HG03575 (cell line): ENCODE data around the gene ENPP6.
"Not testable (repeated sequence)": the region's sequence is repeated elsewhere in the genome, so short reads cannot be mapped to it uniquely, and the experiment has no call there.

ENCODE experiments used
- ATAC-seq: cut with Tn5 transposase; IDR thresholded peaks from one replicate; pipeline ENCODE4 v1.9.1; 2021; ENCODE audit not compliant: unreplicated experiment, insufficient number of reproducible peaks, low FRiP score; ENCODE audit errors: extremely low read depth

The ENPP6 gene

GRCh38 chr4:184157322-184157721 lies 60.4 kb downstream of the ENPP6 start:
- no peak for ATAC-seq

GRCh38 chr4:184156163-184156920 lies 61.3 kb downstream of the ENPP6 start:
- ATAC-seq = no peak

GRCh38 chr4:184154199-184154598 lies 63.5 kb downstream of the ENPP6 start:
- ATAC-seq = no peak

GRCh38 chr4:184153781-184154180 lies 63.9 kb downstream of the ENPP6 start:
- no peak for ATAC-seq

- no peak for ATAC-seq
Measured at GRCh38 chr4:184151988-184152485, 65.6 kb downstream of the ENPP6 start.

- no peak for ATAC-seq
Measured at GRCh38 chr4:184150102-184150839, 67.4 kb downstream of the ENPP6 start.

GRCh38 chr4:184148738-184149637 lies 68.7 kb downstream of the ENPP6 start:
- ATAC-seq = no peak

- no peak for ATAC-seq
Measured at GRCh38 chr4:184147858-184148737, 69.6 kb downstream of the ENPP6 start.

- ATAC-seq = no peak
Measured at GRCh38 chr4:184146951-184147350, 70.7 kb downstream of the ENPP6 start.

GRCh38 chr4:184145596-184145995 lies 72.1 kb downstream of the ENPP6 start:
- no peak for ATAC-seq

- no peak for ATAC-seq
Measured at GRCh38 chr4:184143770-184144564, 73.7 kb downstream of the ENPP6 start.

- ATAC-seq = no peak
Measured at GRCh38 chr4:184142121-184143000, 75.3 kb downstream of the ENPP6 start.

- ATAC-seq = not testable (repeated sequence)
Measured at GRCh38 chr4:184140901-184141300, 76.8 kb downstream of the ENPP6 start.

GRCh38 chr4:184136525-184136924 lies 81.1 kb downstream of the ENPP6 start:
- no peak for ATAC-seq

- ATAC-seq = no peak
Measured at GRCh38 chr4:184126800-184127199, 90.9 kb downstream of the ENPP6 start.

- ATAC-seq = no peak
Measured at GRCh38 chr4:184122631-184123408, 94.9 kb downstream of the ENPP6 start.
